H1 (cell line): ENCODE measurements around the gene H2AZ1. TPM values are rescaled to one million over a fixed set of nuclear protein-coding genes. Genes with fewer than 3 reads are reported as not detected.

ENCODE experiments used
- CTCF ChIA-PET: fragments of 300-600 bp; sonication (Branson Sonifier 250); formaldehyde crosslinking; loops from one replicate; lab custom pipeline; 2021; ENCODE audit not compliant: partially characterized antibody; lab: Charles Lee
- POLR2A ChIA-PET: fragments of 300-600 bp; sonication (Branson Sonifier 250); formaldehyde crosslinking; loops from one replicate; lab custom pipeline; 2021; ENCODE audit warnings: inconsistent platforms; ENCODE audit not compliant: partially characterized antibody; lab: Charles Lee
- DNase-seq, 2 experiments: peaks; one replicate each; pipeline versions ENCODE4 v3.0.0 to v3.0.0-alpha.2; 2010 to 2022; ENCODE audit warnings: low spot score in 2 of 2, low read depth in 1 of 2, mixed read lengths in 1 of 2
- FAIRE-seq: peaks from 2 replicates; lab custom pipeline; 2011; peaks lifted over from hg19 to GRCh38; lab: Jason Lieb, UNC
- H2AFZ ChIP-seq: 2 replicates; pipeline ENCODE4 v1.8.1; 2012; ENCODE audit warnings: low read length, inconsistent platforms
- H2AK5ac ChIP-seq: 2 replicates; pipeline ENCODE4 v1.6.1; 2013; ENCODE audit warnings: low read depth, low read length
- H2BK120ac ChIP-seq: replicated peaks from 2 replicates; pipeline ENCODE3; 2013; ENCODE audit warnings: low read depth, low read length, inconsistent platforms
- H2BK12ac ChIP-seq: 2 replicates; pipeline ENCODE4 v1.6.1; 2013; ENCODE audit warnings: low read depth, low read length
- H2BK15ac ChIP-seq: 2 replicates; pipeline ENCODE4 v1.6.1; 2013; ENCODE audit warnings: low read length
- H2BK20ac ChIP-seq: 2 replicates; pipeline ENCODE4 v1.6.1; 2013; ENCODE audit warnings: low read length
- H2BK5ac ChIP-seq: 2 replicates; pipeline ENCODE4 v1.6.1; 2013; ENCODE audit warnings: low read depth, low read length
- H3K14ac ChIP-seq: 2 replicates; pipeline ENCODE4 v1.6.1; 2013; ENCODE audit warnings: inconsistent platforms; ENCODE audit not compliant: insufficient read length
- H3K18ac ChIP-seq: 2 replicates; pipeline ENCODE4 v1.6.1; 2013; ENCODE audit warnings: low read length; ENCODE audit errors: extremely low read depth
- H3K23ac ChIP-seq: 2 replicates; pipeline ENCODE4 v1.6.1; 2013; ENCODE audit warnings: inconsistent platforms; ENCODE audit not compliant: insufficient read length
- H3K23me2 ChIP-seq: 2 replicates; pipeline ENCODE4 v1.6.1; 2013; ENCODE audit warnings: low read depth, low read length
- H3K27ac ChIP-seq: 2 replicates; pipeline ENCODE4 v1.6.1; 2011; ENCODE audit warnings: low read depth, low read length, inconsistent platforms
- H3K27me3 ChIP-seq, 4 experiments: replicated peaks in 1 of 4; 1 replicate in 1 of 4; 2 replicates in 3 of 4; pipeline versions ENCODE4 v1.6.1 to v1.8.1; 2011 to 2013; ENCODE audit warnings: low read length in 3 of 4, mild to moderate bottlenecking in 3 of 4, inconsistent platforms in 2 of 4, mixed read lengths in 2 of 4, moderate library complexity in 1 of 4; ENCODE audit not compliant: control insufficient read depth in 3 of 4, insufficient read depth in 3 of 4; ENCODE audit errors: extremely low read depth in 1 of 4
- H3K36me3 ChIP-seq, 4 experiments: 2 replicates each; pipeline versions ENCODE4 v1.6.1 to v1.8.1; 2011 to 2013; ENCODE audit warnings: mild to moderate bottlenecking in 4 of 4, low read length in 3 of 4, moderate library complexity in 2 of 4, control low read depth in 1 of 4, inconsistent platforms in 1 of 4; ENCODE audit not compliant: insufficient read depth in 4 of 4, control insufficient read depth in 2 of 4
- H3K4ac ChIP-seq: replicated peaks from 2 replicates; pipeline ENCODE3; 2013; ENCODE audit warnings: low read length, low read depth, mixed read lengths, inconsistent platforms; ENCODE audit not compliant: insufficient read length
- H3K4me1 ChIP-seq, 4 experiments: replicated peaks in 1 of 4; 1 replicate in 1 of 4; 2 replicates in 3 of 4; pipeline versions ENCODE4 v1.6.1 to v1.8.1; 2011 to 2013; ENCODE audit warnings: low read length in 3 of 4, inconsistent platforms in 2 of 4, mixed read lengths in 1 of 4; ENCODE audit not compliant: insufficient read depth in 4 of 4, control insufficient read depth in 3 of 4
- H3K4me2 ChIP-seq, 2 experiments: 2 replicates each; pipeline versions ENCODE4 v1.6.1 to v1.8.1; 2011 to 2013; ENCODE audit warnings: low read depth in 2 of 2, low read length in 2 of 2, control low read depth in 1 of 2, inconsistent platforms in 1 of 2, mild to moderate bottlenecking in 1 of 2; ENCODE audit not compliant: insufficient read depth in 1 of 2
- H3K4me3 ChIP-seq, 4 experiments: fragments of 200-600, 300-600 bp in 1 of 4; sonication (generic), shearing (Covaris generic), sonication (Bioruptor Twin) in 1 of 4; 2 replicates each; pipeline versions ENCODE4 v1.5.1 to v1.8.1; 2011 to 2016; ENCODE audit warnings: low read length in 4 of 4, low read depth in 3 of 4, control low read depth in 2 of 4, inconsistent platforms in 2 of 4, mild to moderate bottlenecking in 2 of 4, mixed read lengths in 1 of 4, moderate library complexity in 1 of 4; ENCODE audit not compliant: insufficient read depth in 2 of 4; ENCODE audit errors: extremely low read depth in 1 of 4
- H3K56ac ChIP-seq: replicated peaks from 2 replicates; pipeline ENCODE3; 2013; ENCODE audit warnings: low read depth, mild to moderate bottlenecking, mixed read lengths, low read length, inconsistent platforms; ENCODE audit not compliant: insufficient read length
- H3K79me1 ChIP-seq: 2 replicates; pipeline ENCODE4 v1.6.1; 2013; ENCODE audit warnings: low read depth, low read length, control low read depth
- H3K79me2 ChIP-seq, 2 experiments: 2 replicates each; pipeline versions ENCODE4 v1.6.1 to v1.8.1; 2012 to 2013; ENCODE audit warnings: low read length in 2 of 2, mild to moderate bottlenecking in 2 of 2, inconsistent platforms in 1 of 2; ENCODE audit not compliant: insufficient read depth in 2 of 2, control insufficient read depth in 1 of 2
- H3K9ac ChIP-seq, 4 experiments: replicated peaks in 1 of 4; 1 replicate in 1 of 4; 2 replicates in 3 of 4; pipeline versions ENCODE4 v1.6.1 to v1.8.1; 2011 to 2013; ENCODE audit warnings: low read depth in 3 of 4, low read length in 3 of 4, control low read depth in 2 of 4, mild to moderate bottlenecking in 2 of 4, moderate library complexity in 2 of 4, inconsistent platforms in 1 of 4; ENCODE audit errors: extremely low read depth in 1 of 4
- H3K9me3 ChIP-seq, 2 experiments: 2 replicates each; pipeline versions ENCODE4 v1.6.1 to v1.8.1; 2012 to 2013; ENCODE audit warnings: mild to moderate bottlenecking in 2 of 2, moderate library complexity in 2 of 2, control low read depth in 1 of 2, inconsistent platforms in 1 of 2, low read depth in 1 of 2, low read length in 1 of 2, mixed read lengths in 1 of 2; ENCODE audit not compliant: insufficient read depth in 2 of 2
- H4K20me1 ChIP-seq, 2 experiments: replicated peaks in 1 of 2; 2 replicates each; pipeline versions ENCODE3 to v1.8.1; 2011 to 2013; ENCODE audit warnings: inconsistent platforms in 2 of 2, low read length in 2 of 2, mild to moderate bottlenecking in 1 of 2; ENCODE audit not compliant: insufficient read depth in 2 of 2, control insufficient read depth in 1 of 2
- H4K5ac ChIP-seq: 2 replicates; pipeline ENCODE4 v1.6.1; 2013; ENCODE audit warnings: low read length, low read depth, mixed read lengths, inconsistent platforms; ENCODE audit not compliant: insufficient read length
- H4K8ac ChIP-seq: 2 replicates; pipeline ENCODE4 v1.8.0; 2013; ENCODE audit warnings: mild to moderate bottlenecking, moderate library complexity, low read length, inconsistent platforms; ENCODE audit not compliant: insufficient read depth; ENCODE audit errors: extremely low read depth
- H4K91ac ChIP-seq: replicated peaks from 2 replicates; pipeline ENCODE3; 2013; ENCODE audit warnings: low read length, mixed read lengths, inconsistent platforms; ENCODE audit not compliant: insufficient read length
- ASH2L ChIP-seq: fragments of 200-600, 300-600 bp; sonication (generic); IDR thresholded peaks from one replicate; pipeline ENCODE4 v1.7.1; 2017; ENCODE audit warnings: low read length
- BRCA1 ChIP-seq: IDR thresholded peaks from 2 replicates; pipeline ENCODE4 v1.6.1; 2012; ENCODE audit warnings: low read depth, low read length, improper control_type of control experiment
- CREB1 ChIP-seq: IDR thresholded peaks from 2 replicates; pipeline ENCODE4 v1.6.1; 2012; ENCODE audit warnings: inconsistent platforms
- CTBP2 ChIP-seq: IDR thresholded peaks from 2 replicates; pipeline ENCODE4 v1.7.0; 2011; ENCODE audit warnings: borderline replicate concordance, mild to moderate bottlenecking, moderate library complexity, mixed read lengths, low read length; ENCODE audit not compliant: insufficient read depth, insufficient read length
- GABPA ChIP-seq: IDR thresholded peaks from 2 replicates; pipeline ENCODE4 v1.6.1; 2011; ENCODE audit warnings: mild to moderate bottlenecking, low read length, moderate library complexity, borderline replicate concordance; ENCODE audit not compliant: insufficient read depth
- KDM5A ChIP-seq: fragments of 200-600 bp; IDR thresholded peaks from 2 replicates; pipeline ENCODE4 v1.7.1; 2012; ENCODE audit warnings: mild to moderate bottlenecking, low read length, inconsistent platforms, mixed read lengths
- RFX5 ChIP-seq: IDR thresholded peaks from 2 replicates; pipeline ENCODE4 v1.6.1; 2011; ENCODE audit warnings: low read depth, low read length, improper control_type of control experiment, borderline replicate concordance
- SP2 ChIP-seq: IDR thresholded peaks from 2 replicates; pipeline ENCODE4 v1.6.1; 2012; ENCODE audit warnings: mild to moderate bottlenecking, low read length, inconsistent platforms
- SP4 ChIP-seq: IDR thresholded peaks from 2 replicates; pipeline ENCODE4 v1.6.1; 2012; ENCODE audit warnings: low read length, inconsistent platforms
- SRF ChIP-seq: IDR thresholded peaks from 2 replicates; pipeline ENCODE4 v1.6.1; 2011; ENCODE audit warnings: mild to moderate bottlenecking, low read depth, low read length, moderate library complexity
- TBP ChIP-seq: IDR thresholded peaks from 2 replicates; pipeline ENCODE4 v1.6.1; 2011; ENCODE audit warnings: low read depth, low read length, improper control_type of control experiment
- WGBS, 2 experiments: shearing (Covaris generic) in 1 of 2; methylation state at CpG; one replicate each; pipeline versions ENCODE4 v1.1.6 to v1.1.7; 2013 to 2015; ENCODE audit warnings: low lambda C conversion rate in 2 of 2, mixed read lengths in 2 of 2, inconsistent platforms in 1 of 2, low coverage in 1 of 2, missing lambda C conversion rate in 1 of 2; ENCODE audit not compliant: insufficient replicate concordance in 2 of 2, insufficient coverage in 1 of 2, insufficient read length in 1 of 2; ENCODE audit errors: extremely low coverage in 1 of 2, missing lambda C conversion rate in 1 of 2; 5-methylcytosine and 5-hydroxymethylcytosine counted together
- polyA plus RNA-seq, 7 experiments: library from polyadenylated mRNA; depleted of rRNA in 3 of 7; stranded (reverse) in 5 of 7; unstranded in 2 of 7; fragments of >200 nt in 5 of 7; fragments of 200-250 nt in 2 of 7; gene quantifications; 1 replicate in 5 of 7; 2 replicates in 1 of 7; 4 replicates in 1 of 7; pipeline versions ENCODE4 v1.2.1 to v1.2.3, GENCODE V29; 2011 to 2013; ENCODE audit warnings: missing spikeins in 2 of 7, mixed read lengths in 2 of 7
- total RNA-seq: library from RNA; stranded (reverse); fragmentation: NEBNext Ultra II Directional; extraction: Animal tissue kit (Norgen Biotek cat#: 25700); gene quantifications from 2 replicates; pipeline ENCODE4 v1.2.1, GENCODE V29; 2021
- TF ChIP-seq, protein P1 (sequence below): IDR thresholded peaks from 2 replicates; pipeline ENCODE4 v1.6.1; 2011; ENCODE audit warnings: low read depth, mild to moderate bottlenecking, low read length; ENCODE audit not compliant: insufficient read depth
- TF ChIP-seq, protein P2 (sequence below): IDR thresholded peaks from 2 replicates; pipeline ENCODE4 v1.6.1; 2012; ENCODE audit warnings: low read length, inconsistent platforms

The H2AZ1 gene
- total and polyA plus RNA-seq, 2 of the 8 experiments (the other 6 are each of a cell fraction or from before 2014, with no cell fraction given) = 831 to 898 TPM

DNA sequence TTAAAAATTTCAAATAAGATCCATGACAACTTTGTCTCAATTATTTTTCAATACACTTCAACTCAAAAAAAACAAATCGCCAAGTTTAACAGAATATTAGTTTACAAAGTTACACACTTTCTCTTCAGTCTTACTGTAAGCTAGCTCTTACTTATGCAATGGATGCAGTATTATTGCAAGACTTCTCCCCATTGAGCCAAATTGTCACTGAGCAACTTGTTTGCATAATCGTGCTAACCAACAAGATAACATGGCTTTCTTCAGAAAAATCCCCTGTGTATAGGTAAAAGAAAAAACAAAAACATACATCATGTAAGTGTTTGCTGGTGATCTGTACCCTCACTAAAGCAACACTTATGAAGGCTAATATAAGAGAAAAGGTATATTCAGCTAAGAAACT lies 22.5 kb downstream of the H2AZ1 start:
- H2BK20ac ChIP-seq = no peak overlapping the region
- ChIA-PET POLR2A (interaction anchor here (3.8 kb wide), 1 partner anchor 20 kb away, joined by 29 read pairs; the partner anchor contains the start of gene DNAJB14), CTCF (no interaction called here)
- H2BK15ac ChIP-seq = no peak overlapping the region
- no peaks in the 10 kb centered on the region for H3K23me2 ChIP-seq
- no peaks in the 10 kb centered on the region for H3K9me3 ChIP-seq
- H3K9ac ChIP-seq = no peak overlapping the region
- no peaks in the 10 kb centered on the region for H3K27me3 ChIP-seq
- WGBS, 2 experiments = 93 to 100% methylated on average over 1 to 2 of the region's 2 CpGs
- peaks cover 0 to 14% (median 3%) of the 10 kb centered on the region in 4 experiments; a peak in 3 of 8 replicates for H3K36me3 ChIP-seq
- no peak overlapping the region for H2AK5ac ChIP-seq
- no peak overlapping the region for H3K14ac ChIP-seq
- H3K4ac ChIP-seq = no peak overlapping the region
- no peak overlapping the region for H3K18ac ChIP-seq
- H3K56ac ChIP-seq = no peak overlapping the region
- no peak overlapping the region for H2BK5ac ChIP-seq
- H2AFZ ChIP-seq = no peak overlapping the region
- peaks cover 0 to 3% of the 10 kb centered on the region in 2 experiments for H4K20me1 ChIP-seq
- H3K79me1 ChIP-seq = no peaks in the 10 kb centered on the region
- FAIRE-seq (no peak), DNase-seq (no peak)
- H4K8ac ChIP-seq = no peak overlapping the region
- no peak overlapping the region for H3K4me2 ChIP-seq
- no peak overlapping the region for H3K27ac ChIP-seq
- H2BK120ac ChIP-seq = no peak overlapping the region
- H3K79me2 ChIP-seq = peaks cover 0 to 30% of the 10 kb centered on the region in 2 experiments; a peak in 2 of 4 replicates
- H2BK12ac ChIP-seq = no peak overlapping the region
- no peak overlapping the region for H4K91ac ChIP-seq
- H3K23ac ChIP-seq = no peak overlapping the region
- no peak overlapping the region for H4K5ac ChIP-seq
- H3K4me1 ChIP-seq = no peaks in the 10 kb centered on the region
- no peak overlapping the region for H3K4me3 ChIP-seq
- TF ChIP-seq SP2 (no peak), CREB1 (no peak), SP4 (no peak), GABPA (no peak), SRF (no peak), TBP (no peak), BRCA1 (no peak), KDM5A (no peak), CTBP2 (no peak), ASH2L (no peak), RFX5 (no peak)
- TF ChIP-seq, protein P1, sequence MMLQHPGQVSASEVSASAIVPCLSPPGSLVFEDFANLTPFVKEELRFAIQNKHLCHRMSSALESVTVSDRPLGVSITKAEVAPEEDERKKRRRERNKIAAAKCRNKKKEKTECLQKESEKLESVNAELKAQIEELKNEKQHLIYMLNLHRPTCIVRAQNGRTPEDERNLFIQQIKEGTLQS = no peak
- TF ChIP-seq, protein P2, sequence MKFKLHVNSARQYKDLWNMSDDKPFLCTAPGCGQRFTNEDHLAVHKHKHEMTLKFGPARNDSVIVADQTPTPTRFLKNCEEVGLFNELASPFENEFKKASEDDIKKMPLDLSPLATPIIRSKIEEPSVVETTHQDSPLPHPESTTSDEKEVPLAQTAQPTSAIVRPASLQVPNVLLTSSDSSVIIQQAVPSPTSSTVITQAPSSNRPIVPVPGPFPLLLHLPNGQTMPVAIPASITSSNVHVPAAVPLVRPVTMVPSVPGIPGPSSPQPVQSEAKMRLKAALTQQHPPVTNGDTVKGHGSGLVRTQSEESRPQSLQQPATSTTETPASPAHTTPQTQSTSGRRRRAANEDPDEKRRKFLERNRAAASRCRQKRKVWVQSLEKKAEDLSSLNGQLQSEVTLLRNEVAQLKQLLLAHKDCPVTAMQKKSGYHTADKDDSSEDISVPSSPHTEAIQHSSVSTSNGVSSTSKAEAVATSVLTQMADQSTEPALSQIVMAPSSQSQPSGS = no peak
